ENCODE data around the gene ARL15.

- TF ChIP-seq POLR2A (IDR thresholded peaks at IDR 0.05) (no peak), CTCF (IDR thresholded peaks at IDR 0.05) (no peak), POLR2AphosphoS5 (IDR thresholded peaks at IDR 0.05; ENCODE audit: insufficient read depth in 1 of 2, low read depth in 1 of 2) (no peak)
Observed at GRCh38 chr5:54088081-54088480, 222.3 kb downstream of the ARL15 start.

Measured in vagina (tissue), 2 donors.